Ishikawa (cell line): ENCODE results near the gene LRRC55.

Experiments
- CEBPB ChIP-seq: IDR thresholded peaks from 2 replicates; pipeline ENCODE4 v1.6.1; 2012
- EP300 ChIP-seq: IDR thresholded peaks from 2 replicates; pipeline ENCODE4 v1.6.1; 2012; ENCODE audit warnings: borderline replicate concordance
- RAD21 ChIP-seq: IDR thresholded peaks from 2 replicates; pipeline ENCODE4 v1.6.1; 2012; ENCODE audit warnings: low read depth
- TAF1 ChIP-seq: IDR thresholded peaks from 2 replicates; pipeline ENCODE4 v1.6.1; 2012; ENCODE audit warnings: low read depth, mild to moderate bottlenecking
- TEAD4 ChIP-seq: IDR thresholded peaks from 2 replicates; pipeline ENCODE4 v1.6.1; 2012

DNA sequence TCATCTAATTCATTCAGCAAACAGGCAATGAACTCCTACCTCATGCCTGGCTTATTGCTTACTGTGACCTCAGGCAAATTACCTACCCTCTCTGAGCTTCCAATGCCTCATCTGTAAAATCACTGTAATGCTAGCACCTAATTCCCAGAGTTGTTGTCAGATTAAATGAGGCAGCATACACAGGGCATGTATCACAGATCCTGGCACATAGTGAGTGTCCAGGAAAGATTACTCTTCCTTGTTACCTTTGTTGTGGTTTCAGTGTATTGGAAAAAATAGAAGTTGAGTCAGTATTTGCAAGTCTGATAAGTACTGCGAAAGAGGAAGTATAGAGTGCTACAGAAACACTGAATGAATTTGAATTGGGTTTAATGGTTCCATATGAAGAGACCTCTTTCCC, 26.4 kb upstream of the LRRC55 start:
- TF ChIP-seq CEBPB: no peak
- no peak for TF ChIP-seq EP300
- no peak for TF ChIP-seq TEAD4
- TF ChIP-seq RAD21: no peak
- TF ChIP-seq TAF1: no peak
